Measurements from ENCODE around the gene KIAA1217. TPM values are rescaled to one million over a fixed set of nuclear protein-coding genes. Genes with fewer than 3 reads are reported as not detected.

KIAA1217 gene
- polyA plus RNA-seq, 1 donor from 2014 or later, result 0.22 TPM

- Histone ChIP-seq H3K4me2 (ENCODE audit: low read length) (no peak overlapping the region), H3F3A (ENCODE audit: insufficient read depth, low read length, poor library complexity, severe bottlenecking) (no peaks in the 10 kb centered on the region), H3K27ac (ENCODE audit: low read length) (no peak overlapping the region), H4K20me1 (ENCODE audit: insufficient read depth) (no peaks in the 10 kb centered on the region), H3K27me3 (ENCODE audit: insufficient read depth, low read depth, low read length) (no peaks in the 10 kb centered on the region), H3K36me3 (ENCODE audit: insufficient read depth, low read length) (no peaks in the 10 kb centered on the region), H3K4me3 (ENCODE audit: low read length) (no peak overlapping the region), H3K9me3 (ENCODE audit: low read length) (no peaks in the 10 kb centered on the region), H3K79me2 (replicated peaks; ENCODE audit: insufficient read depth, low read length) (no peaks in the 10 kb centered on the region), H2AFZ (ENCODE audit: low read depth, low read length) (no peak overlapping the region), H3K9me2 (ENCODE audit: insufficient read depth, low read length) (no peaks in the 10 kb centered on the region), H3K9ac (ENCODE audit: low read length) (no peak overlapping the region)
- no peak for TF ChIP-seq RAD21 (conservative IDR thresholded peaks at IDR 0.05)
- no peak for TF ChIP-seq EP300 (conservative IDR thresholded peaks at IDR 0.05; ENCODE audit: poor library complexity, severe bottlenecking)
- TF ChIP-seq TAF1 (IDR thresholded peaks at IDR 0.05; ENCODE audit: low read depth), result no peak
- no peak for TF ChIP-seq MXI1 (conservative IDR thresholded peaks at IDR 0.05; ENCODE audit: poor library complexity, severe bottlenecking)
- TF ChIP-seq EZH2 (IDR thresholded peaks at IDR 0.05; ENCODE audit: borderline replicate concordance, insufficient read depth, low read length, poor library complexity, severe bottlenecking), result no peak
- no peak for TF ChIP-seq CTCF (IDR thresholded peaks at IDR 0.05; ENCODE audit: poor library complexity, severe bottlenecking)
- TF ChIP-seq SMC3 (conservative IDR thresholded peaks at IDR 0.05; ENCODE audit: poor library complexity), result no peak
- no peak for TF ChIP-seq REST (IDR thresholded peaks at IDR 0.05; ENCODE audit: borderline replicate concordance)
- TF ChIP-seq POLR2AphosphoS5 (IDR thresholded peaks at IDR 0.05), result no peak
Observed at GRCh38 chr10:24449321-24449740, 240.4 kb downstream of the KIAA1217 start.

GRCh38 chr10:24449769-24450310 lies 240.9 kb downstream of the KIAA1217 start:
- Histone ChIP-seq H3K79me2 (replicated peaks; ENCODE audit: insufficient read depth, low read length) (no peaks in the 10 kb centered on the region), H3K4me3 (ENCODE audit: low read length) (no peak overlapping the region), H3K27me3 (ENCODE audit: insufficient read depth, low read depth, low read length) (no peaks in the 10 kb centered on the region), H3K9me2 (ENCODE audit: insufficient read depth, low read length) (no peaks in the 10 kb centered on the region), H3K9ac (ENCODE audit: low read length) (no peak overlapping the region), H3K4me2 (ENCODE audit: low read length) (no peak overlapping the region), H3K36me3 (ENCODE audit: insufficient read depth, low read length) (no peaks in the 10 kb centered on the region), H4K20me1 (ENCODE audit: insufficient read depth) (no peaks in the 10 kb centered on the region), H3F3A (ENCODE audit: insufficient read depth, low read length, poor library complexity, severe bottlenecking) (no peaks in the 10 kb centered on the region), H3K9me3 (ENCODE audit: low read length) (no peaks in the 10 kb centered on the region), H2AFZ (ENCODE audit: low read depth, low read length) (no peak overlapping the region), H3K27ac (ENCODE audit: low read length) (no peak overlapping the region)
- no peak for TF ChIP-seq EP300 (conservative IDR thresholded peaks at IDR 0.05; ENCODE audit: poor library complexity, severe bottlenecking)
- TF ChIP-seq CTCF (IDR thresholded peaks at IDR 0.05; ENCODE audit: poor library complexity, severe bottlenecking), result no peak
- TF ChIP-seq MXI1 (conservative IDR thresholded peaks at IDR 0.05; ENCODE audit: poor library complexity, severe bottlenecking), result no peak
- no peak for TF ChIP-seq RAD21 (conservative IDR thresholded peaks at IDR 0.05)
- no peak for TF ChIP-seq POLR2AphosphoS5 (IDR thresholded peaks at IDR 0.05)
